HG03469 (cell line): ENCODE results near the gene SEC22A.

Experiments used
- ATAC-seq: cut with Tn5 transposase; IDR thresholded peaks from one replicate; pipeline ENCODE4 v1.9.1; 2021; ENCODE audit warnings: mild to moderate bottlenecking, moderate library complexity, moderate number of reproducible peaks; ENCODE audit not compliant: unreplicated experiment

The SEC22A gene

GRCh38 chr3:123201557-123202427 lies at the start of gene SEC22A:
Gene SEC22A, plus strand, starts transcription at chr3:123201943. Its CDS starts 7,275 bp downstream, at chr3:123209218.
- peak; percentile 85 for ATAC-seq

- ATAC-seq, result no peak
Observed at GRCh38 chr3:123152687-123153086, 49.1 kb upstream of the SEC22A start.

- peak; percentile 46 for ATAC-seq
Observed at GRCh38 chr3:123153125-123154019, 48.4 kb upstream of the SEC22A start.

GRCh38 chr3:123154020-123154985 lies 47.4 kb upstream of the SEC22A start:
- ATAC-seq, result no peak

- ATAC-seq, result no peak
Observed at GRCh38 chr3:123155471-123156011, 46.2 kb upstream of the SEC22A start.

- no peak for ATAC-seq
Observed at GRCh38 chr3:123156276-123156995, 45.3 kb upstream of the SEC22A start.

GRCh38 chr3:123157209-123157597 lies 44.5 kb upstream of the SEC22A start:
- ATAC-seq, result no peak

- ATAC-seq, result no peak
Observed at GRCh38 chr3:123157598-123158287, 44.0 kb upstream of the SEC22A start.

GRCh38 chr3:123158330-123158729 lies 43.4 kb upstream of the SEC22A start:
- ATAC-seq, result no peak

GRCh38 chr3:123158899-123159390 lies 42.8 kb upstream of the SEC22A start:
- no peak for ATAC-seq

GRCh38 chr3:123159926-123160635 lies 41.7 kb upstream of the SEC22A start:
- no peak for ATAC-seq

- ATAC-seq, result no peak
Observed at GRCh38 chr3:123161167-123161566, 40.6 kb upstream of the SEC22A start.

- ATAC-seq, result no peak
Observed at GRCh38 chr3:123163141-123163540, 38.6 kb upstream of the SEC22A start.

- ATAC-seq, result no peak
Observed at GRCh38 chr3:123165163-123165562, 36.6 kb upstream of the SEC22A start.

- ATAC-seq, result no peak
Observed at GRCh38 chr3:123167686-123168085, 34.1 kb upstream of the SEC22A start.

GRCh38 chr3:123168122-123168521 lies 33.6 kb upstream of the SEC22A start:
- ATAC-seq, result no peak

GRCh38 chr3:123168605-123169004 lies 33.1 kb upstream of the SEC22A start:
- ATAC-seq, result no peak

- no peak for ATAC-seq
Observed at GRCh38 chr3:123169492-123169929, 32.2 kb upstream of the SEC22A start.
